HepG2 (cell line): Measurements from ENCODE around the gene SUPT6H. TPM values are rescaled to one million over a fixed set of nuclear protein-coding genes. Genes with fewer than 3 reads are reported as not detected.

Source experiments
- CREM ChIP-seq, 2 experiments: sonication (generic) in 1 of 2; formaldehyde crosslinking in 1 of 2; IDR thresholded peaks; 2 replicates each; pipeline versions ENCODE4 v1.4.0 to v1.6.1; 2016 to 2020; ENCODE audit warnings: antibody characterized with exemption in 1 of 2, mild to moderate bottlenecking in 1 of 2, missing genetic modification reagents in 1 of 2
- ETV6 ChIP-seq: sonication (generic); formaldehyde crosslinking; conservative IDR thresholded peaks from 2 replicates; pipeline ENCODE4 v1.4.0; 2020; ENCODE audit warnings: missing genetic modification reagents
- HOXD1 ChIP-seq: sonication (generic); formaldehyde crosslinking; IDR thresholded peaks from 2 replicates; pipeline ENCODE4 v1.5.0; 2020; ENCODE audit warnings: missing genetic modification reagents
- KLF13 ChIP-seq: sonication (generic); formaldehyde crosslinking; IDR thresholded peaks from 2 replicates; pipeline ENCODE4 v1.4.0; 2020; ENCODE audit warnings: mild to moderate bottlenecking, missing genetic modification reagents
- MEIS1 ChIP-seq: sonication (generic); formaldehyde crosslinking; IDR thresholded peaks from 2 replicates; pipeline ENCODE4 v1.9.0; 2021; ENCODE audit warnings: mild to moderate bottlenecking, missing genetic modification reagents, moderate library complexity, borderline replicate concordance
- MXD3 ChIP-seq: IDR thresholded peaks from 2 replicates; pipeline ENCODE4 v1.6.1; 2016; ENCODE audit warnings: mild to moderate bottlenecking, missing biosample characterization, missing genetic modification reagents
- PAX8 ChIP-seq: sonication (generic); formaldehyde crosslinking; IDR thresholded peaks from 2 replicates; pipeline ENCODE4 v1.8.0; 2022; ENCODE audit warnings: mild to moderate bottlenecking, missing genetic modification reagents, borderline replicate concordance
- TERF1 ChIP-seq: sonication (generic); formaldehyde crosslinking; IDR thresholded peaks from 2 replicates; pipeline ENCODE4 v1.8.0; 2022; ENCODE audit warnings: mild to moderate bottlenecking, missing genetic modification reagents, moderate library complexity
- ZNF136 ChIP-seq: sonication (generic); formaldehyde crosslinking; IDR thresholded peaks from 2 replicates; pipeline ENCODE4 v1.8.1; 2022; ENCODE audit warnings: low read depth, mild to moderate bottlenecking, moderate library complexity, missing genetic modification reagents
- ZNF280D ChIP-seq: sonication (generic); formaldehyde crosslinking; IDR thresholded peaks from 2 replicates; pipeline ENCODE4 v1.5.1; 2020; ENCODE audit warnings: mild to moderate bottlenecking, missing genetic modification reagents
- ZNF350 ChIP-seq: sonication (generic); formaldehyde crosslinking; IDR thresholded peaks from 2 replicates; pipeline ENCODE4 v1.4.0; 2020; ENCODE audit warnings: mild to moderate bottlenecking, low read depth, missing genetic modification reagents, borderline replicate concordance
- ZNF501 ChIP-seq: sonication (generic); formaldehyde crosslinking; IDR thresholded peaks from 2 replicates; pipeline ENCODE4 v1.5.1; 2020; ENCODE audit warnings: mild to moderate bottlenecking, moderate library complexity, missing genetic modification reagents
- ZNF597 ChIP-seq: sonication (generic); formaldehyde crosslinking; IDR thresholded peaks from 2 replicates; pipeline ENCODE4 v1.5.0; 2020; ENCODE audit warnings: missing genetic modification reagents
- ZNF616 ChIP-seq: sonication (generic); formaldehyde crosslinking; IDR thresholded peaks from 2 replicates; pipeline ENCODE4 v1.5.0; 2020; ENCODE audit warnings: low read depth, mild to moderate bottlenecking, missing genetic modification reagents
- ZNF710 ChIP-seq: sonication (generic); formaldehyde crosslinking; IDR thresholded peaks from 2 replicates; pipeline ENCODE4 v1.5.0; 2020; ENCODE audit warnings: mild to moderate bottlenecking, missing genetic modification reagents, borderline replicate concordance
- ZNF782 ChIP-seq: sonication (generic); formaldehyde crosslinking; IDR thresholded peaks from 2 replicates; pipeline ENCODE4 v1.4.0; 2020; ENCODE audit warnings: missing genetic modification reagents, mild to moderate bottlenecking, borderline replicate concordance
- ZNF816 ChIP-seq: sonication (generic); formaldehyde crosslinking; IDR thresholded peaks from 2 replicates; pipeline ENCODE4 v1.8.0; 2022; ENCODE audit warnings: missing genetic modification reagents, mild to moderate bottlenecking, borderline replicate concordance
- ZNF878 ChIP-seq: sonication (generic); formaldehyde crosslinking; IDR thresholded peaks from 2 replicates; pipeline ENCODE4 v1.8.1; 2023; ENCODE audit warnings: mild to moderate bottlenecking, missing genetic modification reagents, moderate library complexity
- ZNF879 ChIP-seq: sonication (generic); formaldehyde crosslinking; IDR thresholded peaks from 2 replicates; pipeline ENCODE4 v1.8.1; 2023; ENCODE audit warnings: missing genetic modification reagents
- ZSCAN29 ChIP-seq: sonication (generic); formaldehyde crosslinking; conservative IDR thresholded peaks from 2 replicates; pipeline ENCODE4 v1.4.0; 2020; ENCODE audit warnings: mild to moderate bottlenecking, missing genetic modification reagents
- polyA plus RNA-seq, 8 experiments: library from polyadenylated mRNA; depleted of rRNA in 3 of 8; stranded (reverse) in 7 of 8; unstranded in 1 of 8; fragments of >200 nt; fragmentation: Illumina TruSeq in 4 of 8; extraction: Trizol in 4 of 8; gene quantifications; 2 replicates each; pipeline versions ENCODE4 v1.2.1 to v1.2.3, GENCODE V29; 2011 to 2016; ENCODE audit warnings: low read depth in 4 of 8, missing spikeins in 1 of 8, mixed read lengths in 1 of 8; ENCODE audit not compliant: insufficient read depth in 1 of 8
- total RNA-seq, 5 experiments: library from RNA; depleted of rRNA; stranded (reverse); fragments of >200 nt; fragmentation: Illumina TruSeq; extraction: Trizol; gene quantifications; 2 replicates each; pipeline ENCODE4 v1.2.3, GENCODE V29; 2016; ENCODE audit warnings: low read depth in 1 of 5

The SUPT6H gene
- total and polyA plus RNA-seq, 2 of the 13 experiments (the other 11 are each of a cell fraction or from before 2014, with no cell fraction given), result 32.7 to 39.9 TPM

DNA sequence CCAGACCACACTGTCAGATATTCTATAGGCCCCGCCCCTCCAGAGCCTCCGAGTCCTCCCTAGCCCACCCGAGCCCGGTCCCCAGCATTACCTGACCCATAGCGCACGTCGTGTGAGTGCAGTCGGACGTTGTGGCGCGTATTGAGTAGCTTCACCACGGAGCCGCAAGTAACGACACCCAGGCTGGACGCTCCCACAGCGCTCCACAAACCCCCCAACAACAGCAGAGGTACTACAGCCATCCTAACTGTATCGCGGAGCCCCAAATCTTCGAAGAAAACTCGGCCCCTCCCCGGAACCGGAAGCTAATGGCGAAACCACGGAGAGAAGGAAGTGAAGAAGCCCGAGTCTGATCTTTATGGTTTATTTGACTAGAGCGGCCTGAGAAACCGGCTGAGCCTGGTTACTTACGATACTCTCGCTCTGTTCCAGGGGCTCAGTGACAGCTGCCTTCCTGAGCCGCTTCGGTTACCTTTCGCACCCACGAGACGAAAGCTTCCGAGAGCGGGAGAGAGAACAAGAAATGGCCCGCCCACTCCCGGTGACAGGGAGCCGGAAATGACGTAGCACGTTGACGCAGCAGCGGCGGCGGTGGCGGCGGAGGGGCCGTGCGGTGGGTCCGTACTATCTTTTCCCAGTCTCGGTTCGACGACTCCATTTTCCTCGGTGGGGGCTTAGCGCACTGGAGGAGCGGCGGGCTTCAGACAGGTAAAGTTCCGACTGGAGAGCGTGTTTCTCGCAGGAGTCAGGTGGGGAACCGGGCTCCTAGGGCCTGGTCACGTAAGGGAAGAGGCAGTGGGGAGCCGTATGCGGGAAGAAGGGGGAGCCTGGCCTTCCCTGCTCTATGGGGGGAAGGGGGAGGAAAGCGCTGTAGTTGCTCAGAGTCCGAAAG, at the start of gene SUPT6H, which contains the start of gene SDF2 (continued):
- peak; percentile 53; the same call in 1 of the 2 replicates for TF ChIP-seq ZNF816 (CRISPR knock-in tag)
- 0 out of 2 replicates have a peak, but pooled peaks have one; percentile 56 for TF ChIP-seq ZNF616 (CRISPR knock-in tag)
- TF ChIP-seq ZNF597 (CRISPR knock-in tag), result no peak
- peak; percentile 84; the same call in 1 of the 2 replicates for TF ChIP-seq ZNF350
- peak; percentile 18; the same call in 1 of the 2 replicates for TF ChIP-seq ZNF782 (CRISPR knock-in tag)
- no peak for TF ChIP-seq HOXD1 (CRISPR knock-in tag)
- TF ChIP-seq ZNF710 (CRISPR knock-in tag), result no peak
- TF ChIP-seq MXD3 (CRISPR knock-in tag), result peak; percentile 58; the same call in 1 of the 2 replicates
- peak; percentile 97 for TF ChIP-seq CREM (IDR thresholded peaks at IDR 0.05)
- TF ChIP-seq CREM (CRISPR knock-in tag; IDR thresholded peaks at IDR 0.05), result 0 out of 2 replicates have a peak, but pooled peaks have one; percentile 32
- no peak for TF ChIP-seq PAX8 (CRISPR knock-in tag)
- no peak for TF ChIP-seq TERF1
- TF ChIP-seq ZSCAN29, result peak; percentile 89
- TF ChIP-seq MEIS1 (CRISPR knock-in tag), result peak; percentile 72; the same call in 1 of the 2 replicates
- peak; percentile 94 for TF ChIP-seq ZNF501 (CRISPR knock-in tag)
- no peak; the same call in 1 of the 2 replicates for TF ChIP-seq ZNF879 (CRISPR knock-in tag)
- TF ChIP-seq ZNF136, result peak; percentile 77
- TF ChIP-seq ZNF878, result 0 out of 2 replicates have a peak, but pooled peaks have one; percentile 70
- TF ChIP-seq ZNF280D, result no peak
- TF ChIP-seq ETV6, result no peak
- TF ChIP-seq KLF13 (CRISPR knock-in tag), result no peak
